ENCODE data around the gene NHP2. TPM values are rescaled to one million over a fixed set of nuclear protein-coding genes. Genes with fewer than 3 reads are reported as not detected.

The NHP2 gene
- total and polyA plus RNA-seq, 11 donors = 60.9 to 320 (median 79.5) TPM

DNA sequence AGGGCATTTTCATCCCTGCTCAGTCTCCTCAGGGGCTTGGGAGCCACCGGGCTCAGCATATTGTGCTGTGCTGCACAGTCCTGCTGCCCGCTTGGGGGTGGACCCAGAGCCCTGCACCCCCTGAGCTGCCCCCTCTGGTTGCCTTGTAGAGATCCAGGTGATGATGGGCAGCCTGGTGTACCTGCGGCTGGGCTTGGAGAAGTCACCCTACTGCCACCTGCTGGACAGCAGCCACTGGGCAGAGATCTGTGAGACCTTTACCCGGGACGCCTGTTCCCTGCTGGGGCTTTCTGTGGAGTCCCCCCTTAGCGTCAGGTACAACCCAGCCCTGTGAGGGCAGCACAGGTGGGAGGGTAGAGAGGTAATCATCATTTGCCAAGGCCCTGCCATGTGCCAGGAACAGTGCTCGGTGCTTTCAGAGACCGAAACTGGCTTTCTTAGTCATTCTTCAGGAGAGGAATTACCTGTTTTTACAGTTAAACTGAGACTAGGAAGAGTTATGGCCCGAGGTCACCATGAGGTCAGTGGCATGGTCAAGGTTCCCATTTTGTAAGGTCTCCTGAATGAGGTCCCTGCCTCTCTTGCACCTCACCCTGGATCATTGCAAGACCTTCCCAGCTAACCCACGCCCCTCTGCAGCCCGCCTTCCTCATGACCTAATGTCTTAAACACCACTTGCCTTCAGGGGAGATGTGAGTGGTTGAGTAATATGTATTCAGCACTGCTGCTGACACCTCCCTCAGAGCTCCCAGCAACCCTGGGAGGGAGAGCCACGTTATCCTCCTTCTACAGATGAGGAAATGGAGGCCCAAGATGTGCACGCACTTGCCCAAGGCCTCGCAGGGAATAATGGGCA, 7.5 kb downstream of the NHP2 start:
- Histone ChIP-seq H3K4me1 (peaks cover 0 to 11% (median 3%) of the 10 kb centered on the region in 12 donors), H3K27me3 (no peaks in the 10 kb centered on the region), H3K4me3 (no peak overlapping the region), H3K9me3 (no peaks in the 10 kb centered on the region), H3K27ac (no peak overlapping the region), H3K36me3 (peaks cover 0 to 100% (median 100%) of the 10 kb centered on the region in 9 donors)
- TF ChIP-seq, protein P1, sequence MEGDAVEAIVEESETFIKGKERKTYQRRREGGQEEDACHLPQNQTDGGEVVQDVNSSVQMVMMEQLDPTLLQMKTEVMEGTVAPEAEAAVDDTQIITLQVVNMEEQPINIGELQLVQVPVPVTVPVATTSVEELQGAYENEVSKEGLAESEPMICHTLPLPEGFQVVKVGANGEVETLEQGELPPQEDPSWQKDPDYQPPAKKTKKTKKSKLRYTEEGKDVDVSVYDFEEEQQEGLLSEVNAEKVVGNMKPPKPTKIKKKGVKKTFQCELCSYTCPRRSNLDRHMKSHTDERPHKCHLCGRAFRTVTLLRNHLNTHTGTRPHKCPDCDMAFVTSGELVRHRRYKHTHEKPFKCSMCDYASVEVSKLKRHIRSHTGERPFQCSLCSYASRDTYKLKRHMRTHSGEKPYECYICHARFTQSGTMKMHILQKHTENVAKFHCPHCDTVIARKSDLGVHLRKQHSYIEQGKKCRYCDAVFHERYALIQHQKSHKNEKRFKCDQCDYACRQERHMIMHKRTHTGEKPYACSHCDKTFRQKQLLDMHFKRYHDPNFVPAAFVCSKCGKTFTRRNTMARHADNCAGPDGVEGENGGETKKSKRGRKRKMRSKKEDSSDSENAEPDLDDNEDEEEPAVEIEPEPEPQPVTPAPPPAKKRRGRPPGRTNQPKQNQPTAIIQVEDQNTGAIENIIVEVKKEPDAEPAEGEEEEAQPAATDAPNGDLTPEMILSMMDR (IDR thresholded peaks at IDR 0.05) = peak; percentile 51 to 75 (median 65)
- TF ChIP-seq POLR2A (IDR thresholded peaks at IDR 0.05) = no peak
- ATAC-seq (peak in 3 of 4 donors; percentile 31 to 46 (median 43)), DNase-seq (peak; percentile 46 to 77 (median 57))
- intact Hi-C loops (cut with DNase I) = loop anchor here in 9 of 10 donors (1.0 to 5.0 kb wide), 2 partner anchors 69 to 70 kb away; no protein-coding TSS in a partner anchor
- WGBS, 4 donors = 62 to 73% (median 65%) methylated on average over 11 to 14 of the region's 14 CpGs

- 30 to 57% (median 48%) methylated on average over 3 to 10 of the region's 10 CpGs for WGBS, 4 donors
- no peak overlapping the region for H3K4me3 ChIP-seq
- H3K27ac ChIP-seq = no peak overlapping the region
These were observed 9.8 kb downstream of the NHP2 start for GRCh38 chr5:178143901-178144300.

DNA sequence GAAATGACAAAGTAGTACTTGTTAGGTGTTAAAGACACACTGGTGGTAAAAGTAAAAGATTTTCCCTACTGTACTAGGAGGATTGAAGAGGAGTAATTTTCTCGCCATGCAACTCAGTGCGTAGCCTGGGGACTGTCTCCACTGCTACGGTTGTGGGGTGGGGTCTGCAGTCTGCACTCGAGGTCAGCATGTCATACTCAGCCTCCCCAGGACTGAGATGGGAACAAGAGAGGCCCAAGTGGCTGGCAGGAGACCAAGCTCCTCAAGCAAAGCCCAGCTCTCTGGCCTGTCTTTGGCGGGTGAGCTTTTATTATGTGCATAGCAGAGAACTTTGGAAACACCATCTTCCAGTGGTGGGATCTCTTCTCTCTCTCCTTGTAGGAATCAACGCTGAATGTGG, 10.4 kb downstream of the NHP2 start:
- intact Hi-C loops (cut with DNase I) = no loop called here
- ATAC-seq = no peak
- no peaks in the 10 kb centered on the region for H3K9me3 ChIP-seq
- H3K27ac ChIP-seq = no peak overlapping the region
- peaks cover 0 to 9% (median 3%) of the 10 kb centered on the region in 12 donors for H3K4me1 ChIP-seq
- no peaks in the 10 kb centered on the region for H3K27me3 ChIP-seq
- H3K4me3 ChIP-seq = no peak overlapping the region
- WGBS, 4 donors = 72 to 84% (median 82%) methylated on average over 6 of the region's 6 CpGs
- DNase-seq = peak in 1 of 5 donors; percentile 10
- peaks cover 0 to 98% (median 92%) of the 10 kb centered on the region in 9 donors for H3K36me3 ChIP-seq
- TF ChIP-seq POLR2A (IDR thresholded peaks at IDR 0.05) = no peak
- TF ChIP-seq, protein P1 (IDR thresholded peaks at IDR 0.05) = no peak

More at GRCh38 chr5:178143901-178144300, 9.8 kb downstream of the NHP2 start:
- peak; percentile 49 to 80 (median 73) for DNase-seq
- peak; percentile 65 to 82 (median 72) for ATAC-seq
- intact Hi-C loops (cut with DNase I) = no loop called here
- Histone ChIP-seq H3K27me3 (no peaks in the 10 kb centered on the region), H3K4me1 (peaks cover 0 to 9% (median 3%) of the 10 kb centered on the region in 12 donors), H3K36me3 (peaks cover 0 to 100% (median 94%) of the 10 kb centered on the region in 9 donors), H3K9me3 (no peaks in the 10 kb centered on the region)
- TF ChIP-seq POLR2A (IDR thresholded peaks at IDR 0.05) = no peak
- TF ChIP-seq, protein P1 (IDR thresholded peaks at IDR 0.05) = no peak

- peaks cover 0 to 9% (median 3%) of the 10 kb centered on the region in 12 donors for H3K4me1 ChIP-seq
- H3K27ac ChIP-seq = no peak overlapping the region
- H3K36me3 ChIP-seq = peaks cover 0 to 97% (median 92%) of the 10 kb centered on the region in 9 donors
- H3K4me3 ChIP-seq = no peak overlapping the region
- ATAC-seq = no peak
- intact Hi-C loops (cut with DNase I) = no loop called here
- DNase-seq = peak in 1 of 5 donors; percentile 44
- WGBS, 4 donors = 91 to 97% (median 94%) methylated on average over 20 of the region's 20 CpGs
- H3K9me3 ChIP-seq = no peaks in the 10 kb centered on the region
- TF ChIP-seq, protein P1 (IDR thresholded peaks at IDR 0.05) = no peak
- no peak for TF ChIP-seq POLR2A (IDR thresholded peaks at IDR 0.05)
- H3K27me3 ChIP-seq = no peaks in the 10 kb centered on the region
These were observed 11.0 kb downstream of the NHP2 start for GRCh38 chr5:178142642-178143041.

All from heart left ventricle (tissue), 16 donors.